Colonic mucosa (tissue), 4 donors: Measurements from ENCODE around the gene ONECUT1. TPM values are rescaled to one million over a fixed set of nuclear protein-coding genes. Genes with fewer than 3 reads are reported as not detected.
A peak's percentile ranks its signal among the peaks of the same experiment; 100 is the strongest.

ENCODE experiments used
- DNase-seq: peaks from one replicate; pipeline ENCODE4 v3.0.0-alpha.2; 2020
- H3K27ac ChIP-seq: fragments of 200-600 bp; one replicate; pipeline ENCODE4 v1.8.0; 2021
- H3K27me3 ChIP-seq: fragments of 200-600 bp; one replicate; pipeline ENCODE4 v1.8.0; 2021
- H3K36me3 ChIP-seq: fragments of 200-600 bp; one replicate; pipeline ENCODE4 v1.8.0; 2021
- H3K4me1 ChIP-seq: fragments of 200-600 bp; one replicate; pipeline ENCODE4 v1.8.0; 2021; ENCODE audit warnings: mild to moderate bottlenecking
- H3K4me3 ChIP-seq: fragments of 200-600 bp; one replicate; pipeline ENCODE4 v1.8.0; 2021
- H3K9ac ChIP-seq, 2 donors: one replicate each; pipeline ENCODE4 v1.7.0; 2013; ENCODE audit warnings: control low read depth in 2 of 2, low read depth in 2 of 2, low read length in 2 of 2
- H3K9me3 ChIP-seq: fragments of 200-600 bp; one replicate; pipeline ENCODE4 v1.8.0; 2021
- intact Hi-C: fragments of 100-400 bp; cut with DNase I; formaldehyde crosslinking; loops from one replicate; pipeline ENCODE4 v1.14.1; 2022
- total RNA-seq, 2 donors: library from RNA; stranded (reverse); fragmentation: NEBNext Ultra II Directional in 1 of 2; extraction: Animal tissue kit (Norgen Biotek cat#: 25700) in 1 of 2; gene quantifications; one replicate each; pipeline ENCODE4 v1.2.1, GENCODE V29; 2021
- TF ChIP-seq, protein P1 (sequence below): fragments of 200-600 bp; IDR thresholded peaks from one replicate; pipeline ENCODE4 v1.8.0; 2022; ENCODE audit warnings: antibody characterized with exemption, mild to moderate bottlenecking
- donor health status: healthy.
- donor health status: DM: no; HTN: no; CAD: no.
- donor health status: DM: no; HTN: no; CAD: no.

Gene ONECUT1
- total RNA-seq, 2 donors from 2014 or later: 0.64 TPM; not detected in 1

- TF ChIP-seq, protein P1, sequence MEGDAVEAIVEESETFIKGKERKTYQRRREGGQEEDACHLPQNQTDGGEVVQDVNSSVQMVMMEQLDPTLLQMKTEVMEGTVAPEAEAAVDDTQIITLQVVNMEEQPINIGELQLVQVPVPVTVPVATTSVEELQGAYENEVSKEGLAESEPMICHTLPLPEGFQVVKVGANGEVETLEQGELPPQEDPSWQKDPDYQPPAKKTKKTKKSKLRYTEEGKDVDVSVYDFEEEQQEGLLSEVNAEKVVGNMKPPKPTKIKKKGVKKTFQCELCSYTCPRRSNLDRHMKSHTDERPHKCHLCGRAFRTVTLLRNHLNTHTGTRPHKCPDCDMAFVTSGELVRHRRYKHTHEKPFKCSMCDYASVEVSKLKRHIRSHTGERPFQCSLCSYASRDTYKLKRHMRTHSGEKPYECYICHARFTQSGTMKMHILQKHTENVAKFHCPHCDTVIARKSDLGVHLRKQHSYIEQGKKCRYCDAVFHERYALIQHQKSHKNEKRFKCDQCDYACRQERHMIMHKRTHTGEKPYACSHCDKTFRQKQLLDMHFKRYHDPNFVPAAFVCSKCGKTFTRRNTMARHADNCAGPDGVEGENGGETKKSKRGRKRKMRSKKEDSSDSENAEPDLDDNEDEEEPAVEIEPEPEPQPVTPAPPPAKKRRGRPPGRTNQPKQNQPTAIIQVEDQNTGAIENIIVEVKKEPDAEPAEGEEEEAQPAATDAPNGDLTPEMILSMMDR: peak; percentile 76
- Histone ChIP-seq H3K4me1 (no peaks in the 10 kb centered on the region), H3K27me3 (no peaks in the 10 kb centered on the region), H3K9ac (no peak overlapping the region), H3K36me3 (no peaks in the 10 kb centered on the region), H3K9me3 (no peaks in the 10 kb centered on the region), H3K27ac (no peak overlapping the region), H3K4me3 (no peak overlapping the region)
- DNase-seq: peak; percentile 77
- intact Hi-C loops: loop anchor here (5.0 to 10.0 kb wide), 3 partner anchors 211 to 478 kb away; partner anchors contain the start of gene MYO5A
These were observed 54.7 kb downstream of the ONECUT1 start for GRCh38 chr15:52735231-52736089.

DNA sequence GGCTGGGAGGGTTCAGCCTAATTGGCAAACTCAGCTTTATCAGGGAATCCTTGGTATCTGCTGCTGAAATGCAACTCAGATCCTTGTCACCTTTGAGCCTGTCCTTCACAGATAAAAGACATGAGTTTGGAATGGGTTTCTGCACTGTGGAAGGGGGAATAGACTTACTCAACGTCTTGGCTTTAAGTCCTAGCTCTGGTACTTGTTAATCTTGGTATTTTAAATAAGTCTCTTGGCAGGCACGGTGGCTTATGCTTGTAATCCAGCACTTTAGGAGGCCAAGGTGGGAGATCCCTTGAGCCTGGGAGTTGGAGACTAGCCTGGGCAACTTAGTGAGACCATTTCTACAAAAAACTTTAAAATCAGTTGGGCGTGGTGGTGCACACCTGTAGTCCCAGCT, 55.8 kb downstream of the ONECUT1 start:
- Histone ChIP-seq H3K9me3 (no peaks in the 10 kb centered on the region), H3K9ac (no peak overlapping the region), H3K4me3 (no peak overlapping the region), H3K36me3 (no peaks in the 10 kb centered on the region), H3K4me1 (no peaks in the 10 kb centered on the region), H3K27ac (no peak overlapping the region), H3K27me3 (no peaks in the 10 kb centered on the region)
- intact Hi-C loops: loop anchor here (10.0 kb wide), 1 partner anchor 210 kb away; the partner anchor contains the start of gene MYO5A
- no peak for DNase-seq
- TF ChIP-seq, protein P1: no peak

DNA sequence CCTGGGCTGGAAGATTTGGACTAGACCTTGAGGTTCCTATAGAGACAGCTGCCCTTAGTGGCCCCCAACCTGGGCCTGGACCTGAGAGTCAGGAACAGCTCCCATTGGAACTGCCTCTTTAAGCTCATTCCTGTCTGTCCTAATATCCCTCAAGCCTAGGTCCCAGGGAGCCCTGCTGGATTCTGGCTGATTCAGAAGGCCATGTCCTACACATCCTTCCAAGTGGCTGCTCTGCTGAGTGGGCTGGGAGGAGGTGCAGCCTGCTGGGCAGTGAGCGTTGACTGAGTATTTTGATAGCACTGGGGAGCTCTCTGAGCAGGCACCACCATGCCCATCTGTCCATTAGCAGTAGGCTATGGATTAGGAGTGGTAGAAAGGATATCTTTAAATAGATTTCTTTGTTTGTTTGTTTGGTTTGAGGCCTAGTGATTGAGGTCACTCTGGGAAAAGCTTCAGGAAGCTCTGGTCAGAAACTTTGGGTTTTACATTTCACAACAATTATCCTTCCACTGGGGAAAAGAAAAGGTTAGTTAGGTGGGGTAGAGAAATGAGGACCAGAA, 56.4 kb downstream of the ONECUT1 start:
- intact Hi-C loops: loop anchor here (10.0 kb wide), 1 partner anchor 209 kb away; the partner anchor contains the start of gene MYO5A
- TF ChIP-seq, protein P1: no peak
- H3K9ac ChIP-seq: no peak overlapping the region
- no peaks in the 10 kb centered on the region for H3K27me3 ChIP-seq
- no peaks in the 10 kb centered on the region for H3K4me1 ChIP-seq
- no peak for DNase-seq
- no peak overlapping the region for H3K27ac ChIP-seq
- H3K4me3 ChIP-seq: no peak overlapping the region
- no peaks in the 10 kb centered on the region for H3K36me3 ChIP-seq
- H3K9me3 ChIP-seq: no peaks in the 10 kb centered on the region

DNA sequence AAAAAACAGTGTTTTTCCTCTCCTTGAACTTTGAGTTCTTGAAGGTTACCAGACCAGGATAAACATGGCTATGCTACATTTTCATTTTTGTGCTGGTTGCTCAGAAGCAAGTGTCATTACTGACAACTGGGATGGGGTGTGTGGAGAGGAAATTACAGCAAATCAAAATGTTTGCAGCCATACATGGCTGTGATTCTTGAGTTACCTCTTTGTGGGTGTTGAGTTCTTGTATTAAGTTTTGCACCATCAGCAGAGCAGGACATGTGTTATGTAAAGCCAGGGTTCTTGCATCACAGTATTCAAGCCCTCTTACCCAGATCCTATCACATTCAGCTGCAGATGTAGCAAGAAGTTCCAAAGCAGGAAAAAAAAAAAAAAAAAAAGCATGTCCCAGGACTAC, 57.0 kb downstream of the ONECUT1 start:
- no peak overlapping the region for H3K27ac ChIP-seq
- no peaks in the 10 kb centered on the region for H3K9me3 ChIP-seq
- H3K9ac ChIP-seq: no peak overlapping the region
- TF ChIP-seq, protein P1: no peak
- no peak overlapping the region for H3K4me3 ChIP-seq
- H3K4me1 ChIP-seq: no peaks in the 10 kb centered on the region
- intact Hi-C loops: loop anchor here (10.0 kb wide), 1 partner anchor 208 kb away; the partner anchor contains the start of gene MYO5A
- H3K36me3 ChIP-seq: no peaks in the 10 kb centered on the region
- no peak for DNase-seq
- H3K27me3 ChIP-seq: no peaks in the 10 kb centered on the region

- TF ChIP-seq, protein P1: no peak
- intact Hi-C loops: loop anchor here (10.0 kb wide), 1 partner anchor 208 kb away; the partner anchor contains the start of gene MYO5A
- H3K27me3 ChIP-seq: no peaks in the 10 kb centered on the region
- H3K36me3 ChIP-seq: no peaks in the 10 kb centered on the region
- H3K9ac ChIP-seq: no peak overlapping the region
- no peak for DNase-seq
- H3K4me1 ChIP-seq: no peaks in the 10 kb centered on the region
- H3K27ac ChIP-seq: no peak overlapping the region
- H3K9me3 ChIP-seq: no peaks in the 10 kb centered on the region
- no peak overlapping the region for H3K4me3 ChIP-seq
These were observed 57.6 kb downstream of the ONECUT1 start for GRCh38 chr15:52732551-52732950.
